ENCODE data around the gene NLGN2.

Gene NLGN2

GRCh38 chr17:7448461-7448860 is 40.8 kb downstream of the NLGN2 start:
- no peak for TF ChIP-seq JUND (IDR thresholded peaks at IDR 0.05; ENCODE audit: low read depth)
- no peak for DNase-seq (ENCODE audit: low read depth in 1 of 2, low spot score in 1 of 2)
- in situ Hi-C loops (cut with HindIII; ENCODE audit: low pct_unique_long_range_greater_than_20kb, low sequenced_read_pairs): no loop called here

- in situ Hi-C loops (cut with HindIII; ENCODE audit: low pct_unique_long_range_greater_than_20kb, low sequenced_read_pairs): no loop called here
- no peak for DNase-seq (ENCODE audit: low read depth in 1 of 2, low spot score in 1 of 2)
Observed at GRCh38 chr17:7459961-7460545, 52.4 kb downstream of the NLGN2 start.

DNA sequence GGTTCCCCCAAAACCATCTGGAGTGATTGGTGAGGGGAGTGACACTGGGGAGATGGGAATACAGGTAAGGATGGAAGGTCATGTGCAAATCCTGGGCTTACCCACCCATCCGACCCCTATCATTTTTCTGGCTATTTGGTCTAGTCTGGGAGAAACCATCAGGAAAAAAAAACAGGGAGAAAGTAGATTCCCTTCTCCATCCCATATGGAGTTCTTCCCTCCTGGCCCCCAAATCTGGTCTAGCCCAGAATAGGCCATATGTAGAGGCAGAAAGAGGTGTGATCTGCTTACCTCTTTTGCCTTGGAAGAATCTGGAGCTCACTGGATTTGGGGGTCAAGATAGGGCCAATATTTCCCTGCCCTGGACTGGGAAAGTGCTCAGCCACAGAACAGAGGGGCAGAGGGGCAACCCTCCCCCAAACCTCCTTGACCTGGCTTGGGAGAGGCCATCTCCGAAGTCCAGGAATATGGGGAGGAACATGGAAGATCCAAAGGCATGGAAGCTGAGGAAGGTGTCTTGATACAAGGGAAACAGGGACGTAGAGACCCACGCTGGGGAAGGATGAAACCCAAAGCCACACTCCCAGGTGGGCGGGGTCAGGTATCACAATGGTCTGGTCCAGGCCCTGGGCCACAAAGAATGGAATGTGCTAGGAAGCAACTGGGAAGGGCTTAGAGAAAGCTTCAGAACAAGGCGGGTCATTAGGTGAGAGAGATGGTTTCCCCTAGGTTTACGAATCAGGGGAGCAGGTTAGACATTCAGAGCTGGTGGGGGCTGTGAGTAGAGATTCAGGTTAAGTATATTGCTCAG is 53.4 kb downstream of the NLGN2 start:
- TF ChIP-seq JUND (IDR thresholded peaks at IDR 0.05; ENCODE audit: low read depth): no peak
- DNase-seq (ENCODE audit: low read depth in 1 of 2, low spot score in 1 of 2): no peak
- in situ Hi-C loops (cut with HindIII; ENCODE audit: low pct_unique_long_range_greater_than_20kb, low sequenced_read_pairs): no loop called here

More at GRCh38 chr17:7459961-7460545, 52.4 kb downstream of the NLGN2 start:
- TF ChIP-seq JUND (IDR thresholded peaks at IDR 0.05; ENCODE audit: low read depth): no peak

DNA sequence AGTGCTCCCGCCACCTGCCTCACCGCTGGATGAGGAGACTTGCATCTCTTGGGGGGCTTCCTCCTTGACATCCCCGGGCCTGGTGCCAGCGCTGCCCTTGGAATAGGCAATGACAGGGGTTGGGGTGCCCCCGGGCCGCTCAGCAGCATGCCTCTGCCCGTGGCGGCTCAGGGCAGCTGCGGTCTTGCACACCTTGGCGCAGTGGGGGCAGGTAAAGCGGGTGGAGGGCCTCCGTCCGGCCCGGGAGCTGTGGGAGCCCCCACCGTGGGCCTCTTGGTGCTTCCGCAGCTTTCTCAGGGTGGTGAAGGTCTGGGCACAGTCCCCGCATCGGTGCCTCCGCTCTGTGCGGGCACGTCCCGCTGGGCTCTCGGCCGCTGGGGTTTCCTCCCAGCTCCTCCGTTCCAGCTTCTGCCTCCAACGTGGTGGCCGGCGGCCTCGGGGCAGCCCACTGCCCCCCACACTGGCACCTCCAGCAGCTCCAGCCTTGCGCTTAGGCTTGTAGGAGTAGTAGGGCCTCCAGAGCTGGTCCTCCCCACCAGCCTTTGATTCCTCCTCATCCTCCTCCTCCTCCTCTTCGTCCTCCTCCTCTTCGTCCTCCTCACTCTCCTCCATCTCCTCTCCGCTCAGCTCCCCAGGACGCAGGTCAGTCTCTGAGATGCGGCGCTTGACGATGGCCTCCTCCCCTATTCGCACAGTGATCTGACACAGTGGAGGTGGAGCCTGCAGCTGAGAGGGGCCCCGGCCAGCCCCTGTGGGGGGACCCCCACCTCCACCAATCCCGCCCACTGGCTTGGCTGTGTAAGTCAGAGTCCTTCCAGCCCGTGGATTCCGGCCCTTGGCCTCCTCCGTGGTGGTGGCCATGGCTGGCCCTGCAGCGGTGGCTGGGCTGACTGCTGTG is 55.1 kb downstream of the NLGN2 start:
- no peak for TF ChIP-seq JUND (IDR thresholded peaks at IDR 0.05; ENCODE audit: low read depth)
- in situ Hi-C loops (cut with HindIII; ENCODE audit: low pct_unique_long_range_greater_than_20kb, low sequenced_read_pairs): no loop called here
- DNase-seq (ENCODE audit: low read depth in 1 of 2, low spot score in 1 of 2): no peak

DNA sequence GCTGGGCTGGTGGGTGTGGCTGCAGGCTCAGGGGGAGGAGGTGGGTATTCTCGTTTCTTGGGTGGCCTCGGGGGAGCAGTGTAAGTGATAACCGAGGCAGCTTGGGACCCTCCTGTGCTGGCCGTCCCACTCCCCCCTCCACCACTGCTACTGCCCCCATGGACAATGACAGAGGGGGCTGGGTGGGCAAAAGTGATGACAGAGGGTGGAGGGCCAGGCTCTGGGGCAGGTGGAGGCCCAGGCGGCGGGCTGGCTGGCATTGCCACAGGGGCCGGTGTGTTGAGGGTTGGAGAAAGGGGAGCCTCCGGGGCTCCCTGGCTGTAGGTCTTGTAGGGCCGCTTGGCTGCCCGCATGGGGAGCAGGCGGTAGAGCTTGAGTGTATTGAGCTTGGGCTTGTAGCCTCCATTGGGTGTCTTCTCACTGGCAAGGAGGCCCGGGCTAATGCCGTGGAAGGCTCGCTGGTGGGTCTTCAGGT is 55.8 kb downstream of the NLGN2 start:
- in situ Hi-C loops (cut with HindIII; ENCODE audit: low pct_unique_long_range_greater_than_20kb, low sequenced_read_pairs): no loop called here
- TF ChIP-seq JUND (IDR thresholded peaks at IDR 0.05; ENCODE audit: low read depth): no peak
- no peak for DNase-seq (ENCODE audit: low read depth in 1 of 2, low spot score in 1 of 2)

DNA sequence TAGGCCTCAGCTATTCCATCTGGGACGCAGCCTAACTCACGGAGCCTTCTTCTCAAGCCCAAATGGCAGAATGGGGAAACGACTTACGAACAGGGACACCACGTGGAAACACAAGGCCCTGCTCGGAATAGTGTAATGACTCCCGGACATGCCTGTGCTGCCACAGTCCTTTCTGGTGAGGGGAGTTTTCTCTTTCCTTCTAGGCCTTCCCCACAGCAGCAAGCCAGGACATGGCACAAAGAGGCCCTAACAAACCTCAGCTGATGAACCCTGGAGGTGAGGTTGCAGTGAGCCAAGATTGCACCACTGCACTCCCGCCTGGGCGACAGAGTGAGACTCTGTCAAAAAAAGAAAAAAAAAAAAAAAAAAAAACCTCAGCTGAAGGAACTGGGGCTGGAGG is 56.4 kb downstream of the NLGN2 start:
- in situ Hi-C loops (cut with HindIII; ENCODE audit: low pct_unique_long_range_greater_than_20kb, low sequenced_read_pairs): no loop called here
- TF ChIP-seq JUND (IDR thresholded peaks at IDR 0.05; ENCODE audit: low read depth): no peak
- no peak for DNase-seq (ENCODE audit: low read depth in 1 of 2, low spot score in 1 of 2)

- DNase-seq (ENCODE audit: low read depth in 1 of 2, low spot score in 1 of 2): no peak
- no peak for TF ChIP-seq JUND (IDR thresholded peaks at IDR 0.05; ENCODE audit: low read depth)
- in situ Hi-C loops (cut with HindIII; ENCODE audit: low pct_unique_long_range_greater_than_20kb, low sequenced_read_pairs): no loop called here
Observed at GRCh38 chr17:7465597-7466275, 58.1 kb downstream of the NLGN2 start.

DNA sequence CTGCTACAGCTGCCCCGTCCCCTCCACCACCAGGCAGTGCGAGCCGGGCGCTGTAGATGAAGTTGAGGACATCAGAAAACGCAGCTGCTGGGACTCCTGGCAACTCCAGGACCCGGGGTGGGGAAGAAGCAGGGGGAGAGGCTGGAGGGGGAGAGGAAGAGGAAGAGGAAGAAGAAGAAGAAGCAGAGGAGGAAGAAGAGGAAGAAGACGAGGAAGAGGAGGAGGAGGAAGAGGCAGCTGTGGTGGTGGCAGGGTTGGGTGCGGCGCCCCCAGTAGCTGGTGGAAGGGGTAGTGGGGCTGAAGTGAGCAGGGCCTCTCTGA is 58.6 kb downstream of the NLGN2 start:
- in situ Hi-C loops (cut with HindIII; ENCODE audit: low pct_unique_long_range_greater_than_20kb, low sequenced_read_pairs): no loop called here
- DNase-seq (ENCODE audit: low read depth in 1 of 2, low spot score in 1 of 2): no peak
- no peak for TF ChIP-seq JUND (IDR thresholded peaks at IDR 0.05; ENCODE audit: low read depth)

- no peak for DNase-seq (ENCODE audit: low read depth in 1 of 2, low spot score in 1 of 2)
- TF ChIP-seq JUND (IDR thresholded peaks at IDR 0.05; ENCODE audit: low read depth): no peak
- in situ Hi-C loops (cut with HindIII; ENCODE audit: low pct_unique_long_range_greater_than_20kb, low sequenced_read_pairs): no loop called here
Observed at GRCh38 chr17:7466639-7467341, 59.1 kb downstream of the NLGN2 start.

DNA sequence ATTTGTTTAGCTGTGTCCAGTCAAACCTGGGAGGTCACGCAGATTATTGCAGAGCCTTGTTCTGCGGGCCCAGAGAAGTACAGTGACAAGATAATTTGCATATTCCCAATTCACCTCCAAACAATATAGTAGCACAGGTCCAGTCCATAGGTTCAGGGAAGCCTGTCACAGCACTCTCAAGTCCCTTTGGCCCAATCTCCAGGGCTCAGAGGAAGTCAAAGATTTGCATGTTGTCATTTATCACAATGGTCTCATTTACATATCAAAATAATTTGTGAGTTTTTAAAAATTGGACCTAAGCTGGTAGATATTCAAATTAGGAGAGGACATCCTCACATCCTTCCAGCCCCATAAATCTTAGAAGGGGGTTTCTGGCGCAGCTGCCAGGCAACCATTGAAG is 59.9 kb downstream of the NLGN2 start:
- no peak for TF ChIP-seq JUND (IDR thresholded peaks at IDR 0.05; ENCODE audit: low read depth)
- no peak for DNase-seq (ENCODE audit: low read depth in 1 of 2, low spot score in 1 of 2)
- in situ Hi-C loops (cut with HindIII; ENCODE audit: low pct_unique_long_range_greater_than_20kb, low sequenced_read_pairs): no loop called here

DNA sequence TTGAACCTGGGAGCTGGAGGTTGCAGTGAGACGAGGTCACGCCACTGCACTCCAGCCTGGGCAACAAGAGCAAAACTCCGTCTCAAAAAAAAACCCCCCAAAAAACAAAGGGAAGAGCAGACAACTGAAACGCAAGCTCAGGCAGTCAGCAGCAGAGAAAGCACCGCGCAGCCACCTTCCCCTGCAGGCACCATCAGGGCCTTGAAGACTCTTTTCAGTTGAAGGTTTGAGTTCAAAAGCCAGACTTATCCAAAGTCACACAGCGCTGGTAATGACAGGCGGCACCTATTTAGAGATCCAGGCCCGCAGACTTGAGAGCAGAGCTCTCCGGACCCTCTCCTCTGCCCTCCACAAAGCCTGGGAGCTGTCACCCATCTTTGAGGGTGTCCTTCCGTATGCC is 60.6 kb downstream of the NLGN2 start:
- TF ChIP-seq JUND (IDR thresholded peaks at IDR 0.05; ENCODE audit: low read depth): no peak
- no peak for DNase-seq (ENCODE audit: low read depth in 1 of 2, low spot score in 1 of 2)
- in situ Hi-C loops (cut with HindIII; ENCODE audit: low pct_unique_long_range_greater_than_20kb, low sequenced_read_pairs): no loop called here

Data from T47D (cell line).